CD4-positive, alpha-beta T cell treated with Interleukin-6 at 100 ng/mL for 8 hours (primary cell): Measurements from ENCODE around the gene OR2B3.
"Not testable (repeated sequence)": the region's sequence is repeated elsewhere in the genome, so short reads cannot be mapped to it uniquely, and the experiment has no call there.

Experiments
- DNase-seq: peaks from one replicate; pipeline ENCODE4 v3.0.0-alpha.2; 2020; ENCODE audit warnings: mixed read lengths, low spot score

Gene OR2B3

GRCh38 chr6:29087213-29087612 is at the start of gene OR2B3:
OR2B3 (minus strand) TSS chr6:29087313; CDS start chr6:29087248, 65 bp downstream.
- DNase-seq, result no peak

GRCh38 chr6:29131691-29132090 is 44.6 kb upstream of the OR2B3 start:
- DNase-seq, result no peak

GRCh38 chr6:29130644-29131043 is 43.5 kb upstream of the OR2B3 start:
- DNase-seq, result no peak

- no peak for DNase-seq
Measured at GRCh38 chr6:29129326-29130012, 42.4 kb upstream of the OR2B3 start.

GRCh38 chr6:29114964-29115363 is 27.9 kb upstream of the OR2B3 start:
- DNase-seq, result not testable (repeated sequence)

GRCh38 chr6:29112135-29112534 is 25.0 kb upstream of the OR2B3 start:
- no peak for DNase-seq

- no peak for DNase-seq
Measured at GRCh38 chr6:29107758-29108157, 20.6 kb upstream of the OR2B3 start, which contains the start of gene OR2J3. OR2J3 (plus strand) TSS chr6:29108058; CDS start chr6:29111891, 3,833 bp downstream.

- DNase-seq, result no peak
Measured at GRCh38 chr6:29099190-29099589, 12.1 kb upstream of the OR2B3 start, which contains the start of gene OR2J1. OR2J1 (plus strand) TSS chr6:29099490; CDS start chr6:29100943, 1,453 bp downstream.

GRCh38 chr6:29097803-29098202 is 10.7 kb upstream of the OR2B3 start:
- no peak for DNase-seq

GRCh38 chr6:29092957-29093356 is 5.8 kb upstream of the OR2B3 start:
- DNase-seq, result no peak

GRCh38 chr6:29082457-29082856 is 4.7 kb downstream of the OR2B3 start:
- DNase-seq, result no peak

GRCh38 chr6:29081312-29081711 is 5.8 kb downstream of the OR2B3 start:
- no peak for DNase-seq

- DNase-seq, result no peak
Measured at GRCh38 chr6:29079203-29079602, 7.9 kb downstream of the OR2B3 start.

- DNase-seq, result no peak
Measured at GRCh38 chr6:29071831-29072723, 15.0 kb downstream of the OR2B3 start.

GRCh38 chr6:29051680-29052079 is 35.4 kb downstream of the OR2B3 start:
- DNase-seq, result no peak

- DNase-seq, result no peak
Measured at GRCh38 chr6:29045075-29045474, 42.0 kb downstream of the OR2B3 start, which contains the start of gene OR2W1. OR2W1 (minus strand) TSS chr6:29045175; CDS start chr6:29045175, 0 bp downstream.
